NCI-H226 (cell line): ENCODE measurements around the gene SSTR3.
"Not testable (repeated sequence)": the region's sequence is repeated elsewhere in the genome, so short reads cannot be mapped to it uniquely, and the experiment has no call there.

Experiments used
- DNase-seq: peaks from one replicate; pipeline ENCODE4 v3.0.0-alpha.2; 2015

Gene SSTR3

GRCh38 chr22:37212174-37212906, at the start of gene SSTR3:
SSTR3 (minus strand) TSS chr22:37212477; CDS start chr22:37207803, 4,674 bp downstream.
- no peak for DNase-seq

GRCh38 chr22:37260901-37261336, 48.6 kb upstream of the SSTR3 start:
- no peak for DNase-seq

GRCh38 chr22:37260155-37260795, 48.0 kb upstream of the SSTR3 start:
- DNase-seq = no peak

- no peak for DNase-seq
These were observed 47.3 kb upstream of the SSTR3 start for GRCh38 chr22:37259540-37260029.

- no peak for DNase-seq
These were observed 46.6 kb upstream of the SSTR3 start for GRCh38 chr22:37258753-37259401.

GRCh38 chr22:37258005-37258752, 45.9 kb upstream of the SSTR3 start:
- no peak for DNase-seq

- DNase-seq = no peak
These were observed 43.9 kb upstream of the SSTR3 start for GRCh38 chr22:37256075-37256726.

- no peak for DNase-seq
These were observed 43.3 kb upstream of the SSTR3 start for GRCh38 chr22:37255558-37256006.

GRCh38 chr22:37254867-37255233, 42.6 kb upstream of the SSTR3 start:
- no peak for DNase-seq

- DNase-seq = peak; percentile 36
These were observed 42.1 kb upstream of the SSTR3 start for GRCh38 chr22:37254209-37254866.

GRCh38 chr22:37253126-37253660, 40.9 kb upstream of the SSTR3 start:
- DNase-seq = no peak

GRCh38 chr22:37251836-37252235, 39.6 kb upstream of the SSTR3 start:
- DNase-seq = not testable (repeated sequence)

- no peak for DNase-seq
These were observed 37.7 kb upstream of the SSTR3 start for GRCh38 chr22:37249986-37250385.

GRCh38 chr22:37248251-37248650, 36.0 kb upstream of the SSTR3 start:
- no peak for DNase-seq

- DNase-seq = no peak
These were observed 33.5 kb upstream of the SSTR3 start for GRCh38 chr22:37245740-37246139.

GRCh38 chr22:37244922-37245722, 32.8 kb upstream of the SSTR3 start:
- DNase-seq = no peak

GRCh38 chr22:37244114-37244921, 32.0 kb upstream of the SSTR3 start, which contains the start of gene RAC2:
RAC2 (minus strand) TSS chr22:37244269; CDS start chr22:37244148, 121 bp downstream.
- DNase-seq = peak; percentile 61

- no peak for DNase-seq
These were observed 31.3 kb upstream of the SSTR3 start for GRCh38 chr22:37243402-37244113.

- peak; percentile 56 for DNase-seq
These were observed 30.2 kb upstream of the SSTR3 start for GRCh38 chr22:37242395-37242918.
